AG04449 (cell line): Measurements from ENCODE around the gene RHBDL1.

ENCODE experiments used
- CTCF ChIA-PET: fragments of 350-600 bp; formaldehyde crosslinking; extraction: SDS; loops from one replicate; lab custom pipeline; 2021; ENCODE audit warnings: antibody characterized with exemption; lab: Yijun Ruan, JAX
- POLR2A ChIA-PET: fragments of 400-600, 350-600 bp; formaldehyde crosslinking; extraction: SDS; loops from one replicate; lab custom pipeline; 2020; ENCODE audit warnings: antibody characterized with exemption, inconsistent platforms; lab: Yijun Ruan, JAX
- DNase-seq: peaks from one replicate; pipeline ENCODE4 v3.0.0-alpha.2; 2010; ENCODE audit warnings: low read depth, low spot score
- H3K4me3 ChIP-seq: 2 replicates; pipeline ENCODE4 v1.5.1; 2011; ENCODE audit warnings: low read depth, mild to moderate bottlenecking, control low read depth, low read length
- TF ChIP-seq, protein P1 (sequence below): IDR thresholded peaks from one replicate; pipeline ENCODE4 v1.5.1; 2011; ENCODE audit warnings: mild to moderate bottlenecking, moderate library complexity, low read length, control low read depth, inconsistent platforms; ENCODE audit not compliant: insufficient read depth; ENCODE audit errors: missing control alignments

Gene RHBDL1

DNA sequence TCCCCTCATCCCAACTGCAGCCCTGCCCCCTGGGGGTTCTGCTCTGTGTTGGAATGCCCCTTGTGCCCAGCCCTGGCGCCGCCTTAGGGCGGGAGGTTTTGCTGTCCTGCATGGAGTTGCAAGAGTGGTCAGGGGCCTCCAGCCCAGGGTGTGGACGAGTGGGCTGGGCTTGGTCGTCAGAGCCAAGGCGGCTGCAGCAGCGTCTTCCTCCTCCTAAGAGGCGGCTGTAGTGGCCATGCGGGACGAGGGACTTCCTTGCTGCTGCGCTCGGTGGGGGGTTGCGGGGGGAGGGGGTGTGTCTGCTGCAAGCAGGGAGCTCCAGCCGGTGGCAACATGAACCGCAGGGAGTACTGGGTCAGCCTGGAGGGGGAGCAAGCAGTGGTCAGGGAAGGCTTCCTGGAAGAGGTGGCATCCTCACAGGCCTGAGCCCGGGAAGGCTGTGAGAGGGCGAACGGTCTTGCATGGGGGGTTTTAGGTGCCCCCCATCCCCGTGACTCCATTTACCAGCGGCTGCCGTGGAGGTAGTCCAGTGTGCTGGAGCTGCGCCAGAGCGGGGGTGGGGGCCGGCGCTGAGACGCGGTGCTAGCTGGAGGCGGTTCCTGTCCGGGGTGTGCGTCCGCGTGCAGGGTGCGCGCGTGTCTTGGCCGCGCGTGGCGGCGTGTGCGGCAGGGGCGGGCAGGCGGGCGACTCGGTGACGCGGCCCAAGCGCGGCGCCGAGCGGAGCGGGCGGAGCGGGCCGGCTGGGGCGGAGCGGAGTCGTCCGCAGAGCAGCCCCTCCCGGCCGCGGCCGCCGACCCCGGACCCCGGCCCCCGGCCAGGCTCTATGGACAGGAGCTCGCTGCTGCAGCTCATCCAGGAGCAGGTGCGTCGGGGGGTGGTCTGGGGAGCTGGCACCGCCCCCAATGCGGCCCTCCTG is at the start of gene RHBDL1:
Gene RHBDL1, plus strand, starts transcription at position 704 of the 916 bp plus-strand sequence. Its CDS starts 120 bp downstream, at position 824.
- no peak for DNase-seq
- TF ChIP-seq, protein P1, sequence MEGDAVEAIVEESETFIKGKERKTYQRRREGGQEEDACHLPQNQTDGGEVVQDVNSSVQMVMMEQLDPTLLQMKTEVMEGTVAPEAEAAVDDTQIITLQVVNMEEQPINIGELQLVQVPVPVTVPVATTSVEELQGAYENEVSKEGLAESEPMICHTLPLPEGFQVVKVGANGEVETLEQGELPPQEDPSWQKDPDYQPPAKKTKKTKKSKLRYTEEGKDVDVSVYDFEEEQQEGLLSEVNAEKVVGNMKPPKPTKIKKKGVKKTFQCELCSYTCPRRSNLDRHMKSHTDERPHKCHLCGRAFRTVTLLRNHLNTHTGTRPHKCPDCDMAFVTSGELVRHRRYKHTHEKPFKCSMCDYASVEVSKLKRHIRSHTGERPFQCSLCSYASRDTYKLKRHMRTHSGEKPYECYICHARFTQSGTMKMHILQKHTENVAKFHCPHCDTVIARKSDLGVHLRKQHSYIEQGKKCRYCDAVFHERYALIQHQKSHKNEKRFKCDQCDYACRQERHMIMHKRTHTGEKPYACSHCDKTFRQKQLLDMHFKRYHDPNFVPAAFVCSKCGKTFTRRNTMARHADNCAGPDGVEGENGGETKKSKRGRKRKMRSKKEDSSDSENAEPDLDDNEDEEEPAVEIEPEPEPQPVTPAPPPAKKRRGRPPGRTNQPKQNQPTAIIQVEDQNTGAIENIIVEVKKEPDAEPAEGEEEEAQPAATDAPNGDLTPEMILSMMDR, result no peak
- H3K4me3 ChIP-seq, result peak within 1 kb of the TSS; percentile 45
- ChIA-PET CTCF (interaction anchor here (1.1 to 2.5 kb wide), 3 partner anchors 7 to 11 kb away, joined by 5 to 10 read pairs (median 8); partner anchors contain the start of gene RHOT2), POLR2A (interaction anchor here (0.5 to 2.1 kb wide), 4 partner anchors 8 to 253 kb away, joined by 3 to 7 read pairs (median 3); partner anchors contain the start of genes JMJD8 and RHOT2)

DNA sequence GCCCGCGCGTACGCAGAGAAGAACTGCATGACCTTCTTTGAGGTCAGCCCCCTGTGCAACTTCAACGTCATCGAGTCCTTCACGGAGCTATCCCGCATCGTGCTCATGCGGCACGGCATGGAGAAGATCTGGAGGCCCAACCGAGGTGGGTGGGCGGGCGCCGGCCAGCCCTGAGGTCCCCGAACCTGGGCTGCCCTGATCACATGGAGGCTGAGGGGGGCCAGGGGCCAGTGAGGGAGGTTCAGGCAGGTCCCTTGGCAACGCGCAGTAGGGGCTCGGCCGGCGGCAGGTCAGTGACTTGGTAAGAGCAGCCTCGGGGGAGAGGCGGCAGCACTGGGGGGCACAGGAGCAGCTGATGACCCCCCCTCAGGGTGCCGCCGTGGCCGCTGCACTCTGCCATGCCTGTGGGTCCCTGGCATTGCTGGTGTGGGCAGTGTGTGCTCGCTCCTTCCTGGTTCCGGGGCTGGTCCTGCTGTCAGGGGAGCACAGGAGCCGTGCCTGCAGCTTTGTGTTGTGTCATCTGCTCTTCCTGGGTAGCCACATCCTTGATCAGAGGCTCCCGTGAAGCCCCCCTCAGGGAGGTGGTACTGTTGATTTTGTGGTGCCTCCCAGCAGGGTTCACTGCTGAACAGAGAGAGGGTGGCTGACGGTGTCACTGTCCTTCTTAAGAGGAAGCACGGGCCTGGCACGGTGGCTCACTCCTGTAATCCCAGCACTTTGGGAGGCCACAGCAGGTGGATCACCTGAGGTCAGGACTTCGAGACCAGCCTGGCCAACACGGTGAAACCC is 49.3 kb upstream of the RHBDL1 start:
- ChIA-PET POLR2A (interaction anchor here (0.8 to 1.3 kb wide), 3 partner anchors 27 to 42 kb away, joined by 3 to 4 read pairs (median 3); partner anchors contain the start of genes RAB40C and RHOT2), CTCF (no interaction called here)

DNA sequence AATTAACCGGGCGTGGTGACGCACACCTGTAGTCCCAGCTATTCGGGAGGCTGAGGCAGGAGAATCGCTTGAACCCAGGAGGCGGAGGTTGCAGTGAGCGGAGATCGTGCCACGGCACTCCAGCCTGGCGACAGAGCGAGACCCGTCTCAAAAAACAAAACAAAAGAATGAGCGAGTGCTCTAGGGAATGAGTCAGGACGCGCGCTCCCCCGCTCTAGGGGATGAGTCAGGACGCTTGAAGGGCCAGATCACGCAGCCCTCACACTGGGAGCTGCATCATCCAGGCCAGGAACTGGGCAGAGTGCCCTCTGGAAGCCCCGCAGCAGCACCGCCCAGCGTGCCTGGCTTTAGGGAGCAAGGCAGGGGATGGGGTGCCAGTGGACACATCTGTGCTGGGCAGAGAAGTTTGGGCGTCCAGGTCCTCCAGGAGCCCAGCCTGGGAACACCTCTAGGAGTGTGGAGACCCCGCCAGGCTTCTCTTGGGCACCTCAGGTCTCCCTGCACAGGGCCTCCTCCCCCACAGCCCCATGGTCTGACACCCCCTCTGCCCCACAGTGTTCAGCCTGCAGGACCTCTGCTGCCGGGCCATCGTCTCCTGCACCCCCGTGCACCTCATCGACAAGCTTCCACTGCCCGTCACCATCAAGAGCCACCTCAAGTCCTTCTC is 48.6 kb upstream of the RHBDL1 start:
- ChIA-PET CTCF (no interaction called here), POLR2A (interaction anchor here (0.8 to 1.4 kb wide), 4 partner anchors 10 to 41 kb away, joined by 3 to 5 read pairs (median 4); partner anchors contain the start of genes RAB40C and RHOT2)
- DNase-seq, result peak; percentile 65

More for the DNA sequence above, 49.3 kb upstream of the RHBDL1 start:
- H3K4me3 ChIP-seq, result no peak overlapping the region
- no peak for DNase-seq
- TF ChIP-seq, protein P1, result no peak

DNA sequence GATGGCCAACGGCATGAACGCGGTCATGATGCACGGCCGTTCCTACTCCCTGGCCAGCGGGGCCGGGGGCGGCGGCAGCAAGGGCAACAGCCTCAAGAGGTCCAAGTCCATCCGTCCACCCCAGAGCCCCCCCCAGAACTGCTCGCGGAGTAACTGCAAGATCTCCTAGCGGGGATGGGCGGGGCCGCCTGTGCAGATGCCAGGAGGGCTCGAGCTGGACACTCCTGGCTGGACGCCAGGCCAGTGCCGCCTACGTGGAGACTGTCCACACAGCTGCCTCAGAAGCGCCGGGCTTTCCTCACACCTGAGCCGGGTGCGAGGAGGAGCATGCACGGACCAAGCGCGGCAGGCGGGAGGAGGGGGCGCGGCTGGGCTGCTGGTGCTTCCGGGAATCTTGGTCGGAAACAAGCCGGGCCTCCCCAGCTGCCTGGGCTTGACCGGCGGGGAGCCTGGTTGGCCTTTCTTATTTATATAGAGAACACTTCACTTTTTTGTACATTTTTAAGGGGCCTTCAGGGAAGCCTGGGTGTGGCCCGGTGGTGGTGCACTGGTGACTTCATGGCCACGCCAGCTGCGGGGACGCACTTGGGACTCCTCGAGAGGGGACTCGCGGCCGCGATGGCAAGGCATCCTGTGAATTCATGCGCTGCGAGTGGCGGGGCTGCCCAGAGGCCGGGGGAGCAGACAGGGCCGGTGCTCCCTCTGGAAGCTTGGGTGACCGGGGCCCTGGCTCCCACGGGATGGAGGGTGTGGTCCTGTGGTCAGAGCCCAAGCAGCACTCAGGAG is 47.8 kb upstream of the RHBDL1 start:
- no peak overlapping the region for H3K4me3 ChIP-seq
- DNase-seq, result no peak
- TF ChIP-seq, protein P1, result no peak
- ChIA-PET CTCF (interaction anchor here (0.7 kb wide), 1 partner anchor 15 kb away, joined by 3 read pairs; no protein-coding TSS in a partner anchor), POLR2A (interaction anchor here (1.0 to 1.4 kb wide), 3 partner anchors 9 to 37 kb away, joined by 3 to 5 read pairs (median 3); partner anchors contain the start of gene RAB40C)

More for the DNA sequence above, 48.6 kb upstream of the RHBDL1 start:
- TF ChIP-seq, protein P1, result no peak
- H3K4me3 ChIP-seq, result no peak overlapping the region

DNA sequence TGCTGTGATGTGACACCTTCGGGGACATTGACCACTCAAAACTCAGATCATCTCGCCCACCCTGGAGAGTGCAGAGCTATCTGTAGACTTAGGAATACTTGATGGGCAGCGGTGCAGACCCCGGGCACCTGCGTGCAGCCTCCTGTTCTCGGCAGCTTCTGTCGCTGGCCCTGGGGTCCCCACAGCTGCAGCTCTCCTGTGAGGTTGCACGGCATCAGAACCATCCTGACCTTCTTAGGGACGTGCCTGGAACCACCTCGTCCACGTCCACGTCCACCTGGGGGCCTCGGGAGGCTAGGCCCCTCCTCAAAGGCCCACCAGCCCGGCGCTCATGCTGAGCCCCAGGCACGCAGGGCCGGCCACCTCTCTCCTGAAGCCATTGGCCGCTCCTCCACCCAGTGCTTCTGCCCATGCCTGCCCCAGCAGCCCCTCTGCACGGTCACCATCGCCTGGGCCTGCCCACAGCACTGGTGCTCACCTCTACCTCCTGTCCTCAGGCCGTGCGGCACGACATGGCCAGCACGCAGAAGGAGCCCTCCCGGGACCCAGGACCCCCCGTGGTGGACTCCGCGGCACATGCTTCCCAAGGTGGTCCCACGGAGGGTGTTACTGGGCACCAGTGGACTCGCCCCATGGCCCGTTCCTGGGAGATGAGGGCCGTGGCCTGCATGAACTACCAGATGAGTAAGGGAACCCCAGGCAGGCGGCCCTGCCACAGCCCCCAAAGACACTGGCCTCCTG is 47.0 kb upstream of the RHBDL1 start:
- TF ChIP-seq, protein P1, result no peak
- no peak for DNase-seq
- POLR2A ChIA-PET, result no interaction called here
- CTCF ChIA-PET, result interaction anchor here (0.7 kb wide), 1 partner anchor 14 kb away, joined by 3 read pairs; no protein-coding TSS in a partner anchor
- no peak overlapping the region for H3K4me3 ChIP-seq
